Heart left ventricle (tissue), 13 donors: ENCODE results near the gene WDR13.

Experiments
- POLR2A ChIP-seq, 2 donors: fragments of 450-650 bp; IDR thresholded peaks; one replicate each; pipeline ENCODE4 v1.6.1; 2017; ENCODE audit warnings: antibody characterized with exemption in 2 of 2, mild to moderate bottlenecking in 2 of 2, moderate library complexity in 2 of 2
- TF ChIP-seq, protein P1 (sequence below), 12 donors: fragments of 200-600 bp; sonication (generic) in 4 of 12; IDR thresholded peaks; one replicate each; pipeline versions ENCODE4 v1.5.0 to v1.8.0; 2018 to 2022; ENCODE audit warnings: antibody characterized with exemption in 12 of 12, mild to moderate bottlenecking in 5 of 12
- donor health status: ischemic (EF 13 %, LVEDD 7.1; RV severe dilation, severe dysfunction).
- donor health status: DM: no; HTN: yes; CAD: no.
- donor health status: DM: no; HTN: no; CAD: no.
- donor health status: ischemic (EF 25% LVEDD 6.9; RV normal size, moderate dysfunction).
- donor health status: ischemic (EF 25% LVEDD 5.7; RV mildly dilated, moderate dysfunction).
- donor health status: ischemic (EF 35%, LVEDD 5.7; RV mildly dilated, moderate dysfunction).
- donor health status: nonischemic (EF 11% LVEDD 7.7; RV severe dilation, severe dysfunction).
- donor health status: DM: yes; HTN: yes; CAD: no.
- donor health status: PGD.
- donor health status: ischemic (EF 29% LVEDD 5.4; RV normal size, mild dysfunction).
- donor health status: nonischemic (EF 23%, LVEDD 6.1; RV moderate dilation, normal function).

DNA sequence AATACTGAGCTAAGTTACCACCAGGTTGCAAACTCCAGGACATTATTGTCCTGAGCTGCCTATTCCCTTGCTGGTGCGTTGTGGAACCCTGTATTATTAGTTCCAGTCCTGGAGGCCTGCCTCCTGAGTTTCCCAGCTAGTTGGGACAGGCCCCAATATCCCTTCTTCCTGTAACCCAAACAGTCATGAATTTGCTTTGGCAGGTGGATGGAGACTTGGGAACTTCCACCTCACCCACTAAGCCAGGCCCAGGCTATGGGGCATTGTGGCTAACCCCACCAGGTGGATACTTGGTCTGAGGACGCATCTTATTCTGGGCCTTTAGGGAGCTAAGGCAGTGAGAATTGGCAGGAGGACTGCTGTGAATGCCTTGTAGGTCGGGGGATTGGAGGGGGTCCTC, 18.0 kb upstream of the WDR13 start:
- TF ChIP-seq, protein P1, sequence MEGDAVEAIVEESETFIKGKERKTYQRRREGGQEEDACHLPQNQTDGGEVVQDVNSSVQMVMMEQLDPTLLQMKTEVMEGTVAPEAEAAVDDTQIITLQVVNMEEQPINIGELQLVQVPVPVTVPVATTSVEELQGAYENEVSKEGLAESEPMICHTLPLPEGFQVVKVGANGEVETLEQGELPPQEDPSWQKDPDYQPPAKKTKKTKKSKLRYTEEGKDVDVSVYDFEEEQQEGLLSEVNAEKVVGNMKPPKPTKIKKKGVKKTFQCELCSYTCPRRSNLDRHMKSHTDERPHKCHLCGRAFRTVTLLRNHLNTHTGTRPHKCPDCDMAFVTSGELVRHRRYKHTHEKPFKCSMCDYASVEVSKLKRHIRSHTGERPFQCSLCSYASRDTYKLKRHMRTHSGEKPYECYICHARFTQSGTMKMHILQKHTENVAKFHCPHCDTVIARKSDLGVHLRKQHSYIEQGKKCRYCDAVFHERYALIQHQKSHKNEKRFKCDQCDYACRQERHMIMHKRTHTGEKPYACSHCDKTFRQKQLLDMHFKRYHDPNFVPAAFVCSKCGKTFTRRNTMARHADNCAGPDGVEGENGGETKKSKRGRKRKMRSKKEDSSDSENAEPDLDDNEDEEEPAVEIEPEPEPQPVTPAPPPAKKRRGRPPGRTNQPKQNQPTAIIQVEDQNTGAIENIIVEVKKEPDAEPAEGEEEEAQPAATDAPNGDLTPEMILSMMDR (IDR thresholded peaks at IDR 0.05): no peak
- no peak for TF ChIP-seq POLR2A (IDR thresholded peaks at IDR 0.05)
